ENCODE data around the gene CLOCK. TPM values are rescaled to one million over a fixed set of nuclear protein-coding genes. Genes with fewer than 3 reads are reported as not detected.

CLOCK gene
- total and polyA plus RNA-seq, 2 of the 8 experiments (the other 6 are each of a cell fraction or from before 2014, with no cell fraction given): 7.7 to 24.2 TPM

- TF ChIP-seq ATF2 (IDR thresholded peaks at IDR 0.05; ENCODE audit: low read length) (no peak), USF2 (IDR thresholded peaks at IDR 0.05; ENCODE audit: low read length) (no peak), CREB1 (IDR thresholded peaks at IDR 0.05) (no peak)
These were observed 36.0 kb downstream of the CLOCK start (continued) for GRCh38 chr4:55510685-55511084.

All from H1 (cell line).